WERI-Rb-1 (cell line): Measurements from ENCODE around the gene NRXN3.

Experiments used
- DNase-seq: peaks from one replicate; pipeline ENCODE4 v3.0.0-alpha.2; 2020
- H3K27ac ChIP-seq: fragments of 250-450 bp; sonication (Bioruptor Pico); 2 replicates; pipeline ENCODE4 v1.5.1; 2020; ENCODE audit warnings: mild to moderate bottlenecking, moderate library complexity
- H3K27me3 ChIP-seq: fragments of 250-450 bp; sonication (Bioruptor Pico); 2 replicates; pipeline ENCODE4 v1.5.1; 2021; ENCODE audit warnings: mild to moderate bottlenecking, low read depth, moderate library complexity; ENCODE audit not compliant: insufficient read depth, severe bottlenecking
- H3K36me3 ChIP-seq: fragments of 250-450 bp; sonication (Bioruptor Pico); 2 replicates; pipeline ENCODE4 v1.5.1; 2020; ENCODE audit warnings: mild to moderate bottlenecking, moderate library complexity
- H3K4me3 ChIP-seq: 2 replicates; pipeline ENCODE4 v1.5.1; 2011; ENCODE audit warnings: low read depth, mild to moderate bottlenecking, control low read depth, low read length
- H3K9me3 ChIP-seq: fragments of 250-450 bp; sonication (Bioruptor Pico); 2 replicates; pipeline ENCODE4 v1.5.1; 2021; ENCODE audit warnings: mild to moderate bottlenecking, moderate library complexity; ENCODE audit not compliant: severe bottlenecking
- CTCF ChIP-seq: IDR thresholded peaks from 2 replicates; pipeline ENCODE4 v1.5.1; 2011; ENCODE audit warnings: low read depth, mild to moderate bottlenecking, control low read depth, inconsistent platforms, low read length

NRXN3 gene

GRCh38 chr14:79730196-79730595 lies 1560.0 kb downstream of the NRXN3 start:
- Histone ChIP-seq H3K4me3 (no peak overlapping the region), H3K9me3 (no peaks in the 10 kb centered on the region), H3K27ac (no peak overlapping the region), H3K36me3 (no peaks in the 10 kb centered on the region), H3K27me3 (no peaks in the 10 kb centered on the region)
- TF ChIP-seq CTCF, result no peak
- no peak for DNase-seq

GRCh38 chr14:79730953-79731352 lies 1560.8 kb downstream of the NRXN3 start:
- no peak for DNase-seq
- Histone ChIP-seq H3K36me3 (no peaks in the 10 kb centered on the region), H3K9me3 (peaks cover 2% of the 10 kb centered on the region), H3K27ac (no peak overlapping the region), H3K4me3 (no peak overlapping the region), H3K27me3 (no peaks in the 10 kb centered on the region)
- TF ChIP-seq CTCF, result no peak

- DNase-seq, result no peak
- H3K27ac ChIP-seq, result no peak overlapping the region
- no peak for TF ChIP-seq CTCF
Measured at GRCh38 chr14:79732911-79733655, 1562.9 kb downstream of the NRXN3 start.

GRCh38 chr14:79734151-79734550 lies 1564.0 kb downstream of the NRXN3 start:
- H3K36me3 ChIP-seq, result no peaks in the 10 kb centered on the region
- peaks cover 19% of the 10 kb centered on the region for H3K9me3 ChIP-seq
- H3K4me3 ChIP-seq, result no peak overlapping the region
- no peaks in the 10 kb centered on the region for H3K27me3 ChIP-seq
- no peak for DNase-seq
- TF ChIP-seq CTCF, result no peak
- no peak overlapping the region for H3K27ac ChIP-seq

More at GRCh38 chr14:79732911-79733655, 1562.9 kb downstream of the NRXN3 start:
- peaks cover 15% of the 10 kb centered on the region for H3K9me3 ChIP-seq
- H3K36me3 ChIP-seq, result no peaks in the 10 kb centered on the region
- H3K4me3 ChIP-seq, result no peak overlapping the region
- no peaks in the 10 kb centered on the region for H3K27me3 ChIP-seq

GRCh38 chr14:79734656-79735055 lies 1564.5 kb downstream of the NRXN3 start:
- H3K27me3 ChIP-seq, result no peaks in the 10 kb centered on the region
- DNase-seq, result no peak
- H3K36me3 ChIP-seq, result no peaks in the 10 kb centered on the region
- TF ChIP-seq CTCF, result no peak
- H3K4me3 ChIP-seq, result no peak overlapping the region
- no peak overlapping the region for H3K27ac ChIP-seq
- peaks cover 19% of the 10 kb centered on the region for H3K9me3 ChIP-seq

GRCh38 chr14:79735121-79735520 lies 1564.9 kb downstream of the NRXN3 start:
- DNase-seq, result no peak
- no peak for TF ChIP-seq CTCF
- Histone ChIP-seq H3K9me3 (peaks cover 19% of the 10 kb centered on the region), H3K27ac (no peak overlapping the region), H3K4me3 (no peak overlapping the region), H3K36me3 (no peaks in the 10 kb centered on the region), H3K27me3 (no peaks in the 10 kb centered on the region)
